NCI-H774 (cell line): ENCODE data around the gene JAML.

Experiments
- DNase-seq: peaks from one replicate; lab custom pipeline; 2025; lab: John Stamatoyannopoulos, UW

The JAML gene, protein sequence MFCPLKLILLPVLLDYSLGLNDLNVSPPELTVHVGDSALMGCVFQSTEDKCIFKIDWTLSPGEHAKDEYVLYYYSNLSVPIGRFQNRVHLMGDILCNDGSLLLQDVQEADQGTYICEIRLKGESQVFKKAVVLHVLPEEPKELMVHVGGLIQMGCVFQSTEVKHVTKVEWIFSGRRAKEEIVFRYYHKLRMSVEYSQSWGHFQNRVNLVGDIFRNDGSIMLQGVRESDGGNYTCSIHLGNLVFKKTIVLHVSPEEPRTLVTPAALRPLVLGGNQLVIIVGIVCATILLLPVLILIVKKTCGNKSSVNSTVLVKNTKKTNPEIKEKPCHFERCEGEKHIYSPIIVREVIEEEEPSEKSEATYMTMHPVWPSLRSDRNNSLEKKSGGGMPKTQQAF

GRCh38 chr11:118224511-118225188, at the start of gene JAML:
JAML (minus strand) TSS chr11:118225011; CDS start chr11:118214866, 10,145 bp downstream.
- no peak for DNase-seq

DNA sequence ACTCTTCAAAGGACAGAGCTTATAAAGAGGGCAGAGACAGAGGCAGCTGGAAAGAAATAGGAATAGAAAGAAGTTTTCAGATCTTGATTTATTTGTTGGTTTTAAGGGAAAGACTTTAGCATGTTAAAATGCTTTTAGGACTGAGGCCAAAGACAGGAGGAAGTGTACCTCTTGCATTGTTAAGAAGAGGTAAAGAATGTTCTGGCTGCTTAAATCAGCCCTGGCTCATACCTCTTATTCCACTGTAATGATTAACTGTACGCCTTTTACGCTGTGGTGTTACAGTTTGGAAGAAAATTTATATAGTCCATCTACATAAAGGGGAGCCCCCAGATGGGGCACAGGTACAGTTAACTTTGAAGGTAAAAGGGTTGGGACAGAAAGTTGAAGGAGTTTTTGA, 49.4 kb upstream of the JAML start:
- DNase-seq: no peak

- no peak for DNase-seq
These were observed 47.2 kb upstream of the JAML start for GRCh38 chr11:118272001-118272400.

DNA sequence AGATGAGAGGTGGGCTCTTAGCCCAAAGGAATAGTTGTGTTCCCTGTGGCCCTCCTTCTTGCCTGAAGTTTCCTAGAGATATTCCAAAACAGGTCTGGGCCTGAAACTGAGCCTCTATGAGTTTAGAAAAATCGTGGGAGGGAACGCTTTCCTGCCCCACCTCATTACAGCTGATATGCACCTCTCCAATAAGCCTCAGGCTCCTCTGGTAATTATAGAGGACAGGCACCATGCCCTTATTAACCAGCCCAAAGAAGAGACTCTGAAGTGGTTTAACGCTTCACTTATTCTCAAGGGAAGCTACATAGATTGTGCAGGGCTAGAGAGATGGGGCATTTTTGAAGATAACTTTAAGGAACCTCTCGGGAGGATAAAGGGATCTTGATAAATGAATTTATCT, 42.7 kb upstream of the JAML start:
- DNase-seq: no peak

DNA sequence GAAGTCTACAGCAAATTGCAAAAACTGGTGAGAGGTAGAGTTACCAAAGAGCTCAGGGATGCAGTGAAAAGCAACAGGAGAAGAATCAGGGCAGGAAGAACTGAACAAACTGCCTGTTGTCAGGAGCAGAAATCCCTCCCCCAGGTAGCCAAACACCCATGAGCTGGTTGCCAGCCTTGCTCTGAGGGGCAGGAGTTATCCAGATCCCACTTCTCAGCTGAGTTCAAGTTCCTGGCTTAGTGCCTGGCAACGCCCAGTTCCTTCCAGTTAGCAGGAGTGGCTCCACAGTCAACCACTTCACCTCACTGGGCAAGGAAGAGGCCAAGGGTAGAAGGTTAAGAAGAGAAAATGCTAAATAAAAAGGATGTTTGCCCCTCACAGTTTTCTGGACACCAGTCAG, 41.1 kb upstream of the JAML start:
- no peak for DNase-seq

DNA sequence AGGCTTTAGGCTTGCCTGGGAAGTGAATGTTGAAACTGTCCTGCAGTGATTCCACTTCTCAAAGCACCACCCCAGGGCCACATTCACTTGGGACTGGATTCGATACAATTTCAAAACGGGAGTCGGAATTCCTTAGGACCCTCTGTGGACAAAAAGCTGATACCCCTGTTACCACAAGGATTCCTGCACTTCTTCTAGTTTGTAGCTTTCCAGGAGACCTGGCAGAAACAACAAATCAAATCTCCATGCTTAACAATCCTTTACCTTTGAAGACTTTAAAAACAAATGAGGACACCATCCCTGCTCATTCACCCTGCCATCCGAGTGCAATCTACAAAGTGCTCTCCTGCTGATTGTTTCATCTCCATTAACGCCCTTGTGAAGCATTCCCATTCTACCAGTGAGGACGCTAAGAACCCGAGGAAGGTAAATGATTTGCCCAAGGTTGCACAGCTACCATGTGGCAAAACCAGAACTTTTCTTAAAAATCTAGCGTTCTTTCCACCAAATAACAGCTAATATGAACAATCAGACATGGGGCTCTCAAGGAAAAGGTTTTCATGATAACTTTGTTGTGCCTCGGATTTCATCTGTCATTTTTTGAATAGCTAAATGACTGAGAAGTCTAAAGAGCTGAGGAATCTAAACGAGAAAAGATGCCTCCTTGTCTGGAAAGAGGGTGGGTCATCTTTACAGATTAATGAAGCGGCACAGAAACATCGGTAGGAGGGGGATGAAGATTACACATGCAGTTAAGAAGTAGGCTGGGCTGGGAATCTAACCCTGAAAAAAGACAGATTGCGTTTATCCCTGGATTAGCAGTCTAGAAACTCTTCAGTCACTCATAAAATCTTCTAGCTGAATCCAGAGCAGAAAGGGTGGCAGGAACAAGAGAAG, 40.0 kb upstream of the JAML start:
- no peak for DNase-seq

GRCh38 chr11:118263695-118264568, 39.1 kb upstream of the JAML start, which contains the start of gene MPZL2:
MPZL2 (minus strand) TSS chr11:118264297; CDS start chr11:118264153, 144 bp downstream.
- peak; percentile 21 for DNase-seq

- no peak for DNase-seq
These were observed 38.3 kb upstream of the JAML start for GRCh38 chr11:118263112-118263511.

GRCh38 chr11:118260353-118260752, 35.5 kb upstream of the JAML start:
- DNase-seq: no peak

- no peak for DNase-seq
These were observed 34.3 kb upstream of the JAML start for GRCh38 chr11:118259138-118259537.

- DNase-seq: no peak
These were observed 33.6 kb upstream of the JAML start for GRCh38 chr11:118258410-118258809.

DNA sequence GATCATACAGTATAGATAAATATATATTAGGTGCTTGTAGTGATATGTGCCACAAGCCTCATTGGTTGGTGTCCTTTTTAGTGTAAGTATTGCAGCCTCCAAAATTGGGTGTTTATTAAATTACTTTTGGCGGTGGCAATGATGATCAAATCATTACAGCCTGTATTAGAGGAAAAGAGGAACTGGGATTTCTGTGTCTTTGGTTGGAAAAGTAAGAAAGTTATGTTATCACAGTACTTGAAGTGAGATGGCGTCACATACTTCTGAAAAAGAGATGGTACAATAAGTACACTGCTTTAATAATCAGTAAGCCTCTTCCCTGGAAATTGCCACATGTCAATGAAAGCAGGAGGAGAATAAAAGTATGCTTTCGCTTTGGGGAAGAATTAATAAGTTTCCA, 27.9 kb upstream of the JAML start:
- DNase-seq: no peak

DNA sequence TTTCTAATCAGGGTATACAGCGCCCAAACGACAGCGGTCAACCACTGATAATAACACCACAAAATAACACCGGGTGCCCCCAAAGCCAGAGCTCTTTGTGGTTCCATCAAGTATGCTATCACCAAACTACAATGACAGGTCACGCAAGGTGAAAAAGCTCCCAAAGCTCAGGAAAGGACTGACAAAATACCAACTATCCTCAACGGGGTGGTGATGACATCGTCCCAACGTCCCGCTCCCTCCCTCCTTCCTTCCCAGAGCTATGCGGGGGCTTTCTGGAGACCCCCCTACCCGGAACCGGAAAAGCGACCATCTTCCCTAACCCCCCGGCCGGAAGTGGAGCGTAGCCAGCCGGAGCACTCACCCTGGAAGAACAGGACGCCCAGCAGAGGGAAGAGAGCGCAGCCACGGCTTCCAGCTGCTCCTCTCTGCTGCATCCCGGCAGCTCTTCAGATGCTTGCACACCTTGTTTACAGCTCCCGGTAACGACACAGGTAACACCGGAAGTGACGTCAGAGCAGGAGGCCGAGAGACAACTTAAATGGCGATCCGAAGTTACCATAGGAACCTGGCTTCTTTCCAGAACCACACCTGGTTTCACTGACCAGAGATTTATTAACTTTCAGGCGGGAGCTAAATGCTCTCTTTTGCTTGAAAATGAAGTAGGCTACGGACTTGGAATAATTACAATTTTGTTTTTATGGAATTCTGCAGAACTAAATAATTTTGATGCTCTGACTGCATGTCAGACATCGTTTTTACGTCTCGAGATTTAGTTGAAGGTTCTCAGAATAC, 27.2 kb upstream of the JAML start, which contains the start of gene MPZL3:
Gene MPZL3 (minus strand): TSS at position 508 of the 795 bp plus-strand sequence. CDS start 71 bp downstream, at position 437.
- DNase-seq: peak; percentile 96

DNA sequence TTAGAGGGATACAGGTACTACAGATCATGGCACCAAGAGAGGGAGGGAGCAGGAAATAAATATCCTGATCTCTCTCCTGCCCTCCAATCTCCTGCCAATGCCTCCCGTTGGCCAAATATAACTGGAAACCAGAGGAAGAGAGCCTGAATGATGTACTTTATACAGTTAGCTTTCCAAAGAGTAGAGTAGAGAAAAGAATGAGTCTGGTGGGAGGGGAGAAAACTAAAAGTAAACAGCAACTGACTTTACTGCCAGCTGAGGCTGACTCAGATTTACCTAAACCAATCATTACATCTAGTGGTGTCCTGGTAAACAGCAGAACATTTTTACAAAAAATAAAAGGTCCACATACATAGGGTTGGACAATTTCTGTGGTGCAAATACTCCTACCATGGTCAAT, 22.2 kb upstream of the JAML start:
- no peak for DNase-seq

GRCh38 chr11:118245936-118246562, 21.2 kb upstream of the JAML start:
- no peak for DNase-seq

- DNase-seq: no peak
These were observed 19.4 kb upstream of the JAML start for GRCh38 chr11:118243993-118244762.

- DNase-seq: no peak
These were observed 18.4 kb upstream of the JAML start for GRCh38 chr11:118243161-118243560.

GRCh38 chr11:118241764-118242098, 16.9 kb upstream of the JAML start:
- no peak for DNase-seq
